Measurements from ENCODE around the gene ZNF652. TPM values are rescaled to one million over a fixed set of nuclear protein-coding genes. Genes with fewer than 3 reads are reported as not detected.

The ZNF652 gene
- total and polyA plus RNA-seq, 2 of the 4 experiments (the other 2 are of a cell fraction): 3.6 to 8.8 TPM

- Histone ChIP-seq H2BK5ac (ENCODE audit: low read depth, low read length, poor library complexity, severe bottlenecking) (no peak overlapping the region), H3K9ac (ENCODE audit: low read depth, low read length) (no peak overlapping the region), H3K79me1 (ENCODE audit: low read depth in 1 of 2, low read length in 2 of 2) (no peaks in the 10 kb centered on the region; a peak in 1 of 4 replicates), H2BK20ac (ENCODE audit: low read depth, low read length) (no peak overlapping the region), H4K91ac (ENCODE audit: insufficient read depth, low read depth, low read length) (no peak overlapping the region), H3K9me3 (ENCODE audit: control insufficient read depth, insufficient read depth, low read length) (no peaks in the 10 kb centered on the region), H4K20me1 (ENCODE audit: insufficient read depth, low read length) (no peaks in the 10 kb centered on the region), H3K23ac (ENCODE audit: low read depth, low read length) (no peak overlapping the region), H2BK15ac (ENCODE audit: low read depth, low read length) (no peak overlapping the region), H4K5ac (ENCODE audit: low read depth, low read length) (no peak overlapping the region), H2AFZ (replicated peaks; ENCODE audit: low read length, poor library complexity) (no peak overlapping the region), H2AK9ac (replicated peaks; ENCODE audit: low read depth, low read length, poor library complexity) (no peak overlapping the region), H3K27me3 (ENCODE audit: control insufficient read depth, insufficient read depth, low read length) (no peaks in the 10 kb centered on the region), H3K4me2 (ENCODE audit: low read depth, low read length) (no peak overlapping the region), H3K9me1 (ENCODE audit: insufficient read depth, low read length) (no peaks in the 10 kb centered on the region), H4K8ac (ENCODE audit: low read depth in 2 of 2, low read length in 2 of 2) (no peak overlapping the region), H3K4me1 (ENCODE audit: control insufficient read depth, insufficient read depth, low read length) (no peaks in the 10 kb centered on the region), H2BK120ac (ENCODE audit: low read depth, low read length) (no peak overlapping the region), H3K4ac (ENCODE audit: low read depth, low read length) (no peak overlapping the region), H3K4me3 (ENCODE audit: insufficient read depth, low read depth, low read length) (no peak overlapping the region), H3K18ac (ENCODE audit: low read depth, low read length) (no peak overlapping the region), H3K36me3 (ENCODE audit: control insufficient read depth, insufficient read depth, low read length) (peaks cover 12% of the 10 kb centered on the region), H2AK5ac (ENCODE audit: low read depth, low read length) (no peak overlapping the region), H3K27ac (ENCODE audit: insufficient read depth, low read length) (no peak overlapping the region), H3K14ac (replicated peaks; ENCODE audit: low read depth, low read length) (no peak overlapping the region), H3K56ac (ENCODE audit: extremely low read depth, insufficient read depth, low read length) (no peak overlapping the region)
- POLR2A ChIA-PET (ENCODE audit: unreplicated experiment): no interaction called here
- DNase-seq (no peak), ATAC-seq (ENCODE audit: low read depth) (no peak)
- dilution Hi-C loops (cut with HindIII; ENCODE audit: low sequenced_read_pairs, unreplicated experiment): no loop called here
- CTCF ChIA-PET: interaction anchor here (0.7 to 1.4 kb wide), 2 partner anchors 39 to 49 kb away, joined by 3 to 5 read pairs; no protein-coding TSS in a partner anchor
- TF ChIP-seq SMC3 (IDR thresholded peaks at IDR 0.05; ENCODE audit: low read depth, low read length): no peak
- TF ChIP-seq FOS (IDR thresholded peaks at IDR 0.05; ENCODE audit: low read depth, low read length): no peak
- TF ChIP-seq BHLHE40 (IDR thresholded peaks at IDR 0.05; ENCODE audit: low read depth, low read length): no peak
- no peak for TF ChIP-seq MAFK (IDR thresholded peaks at IDR 0.05; ENCODE audit: low read depth, low read length)
- TF ChIP-seq RFX5 (IDR thresholded peaks at IDR 0.05; ENCODE audit: low read depth, low read length): no peak
- no peak for TF ChIP-seq ELK1 (IDR thresholded peaks at IDR 0.05; ENCODE audit: borderline replicate concordance, low read depth, low read length)
- TF ChIP-seq CTCF (conservative IDR thresholded peaks at IDR 0.05; ENCODE audit: low read depth, low read length): no peak
- BruUV-seq (replicated peaks): no TSS peak
- intact Hi-C loops (cut with micrococcal nuclease): loop anchor here (5.0 kb wide), 1 partner anchor 61 kb away; the partner anchor contains the start of gene PHOSPHO1
- in situ Hi-C loops (cut with MboI; ENCODE audit: low sequenced_read_pairs): no loop called here
Measured at GRCh38 chr17:49292901-49293300, 69.1 kb downstream of the ZNF652 start.

All from IMR-90 (cell line).